NCI-H2227 (cell line): ENCODE measurements around the gene RPTN.
"Not testable (repeated sequence)": the region's sequence is repeated elsewhere in the genome, so short reads cannot be mapped to it uniquely, and the experiment has no call there.

Experiments
- DNase-seq: peaks from one replicate; lab custom pipeline; 2025; ENCODE audit not compliant: unreplicated experiment; lab: John Stamatoyannopoulos, UW

The RPTN gene

GRCh38 chr1:152165286-152166077, 6.5 kb upstream of the RPTN start:
- DNase-seq = no peak

GRCh38 chr1:152164517-152165136, 5.6 kb upstream of the RPTN start:
- DNase-seq = no peak

GRCh38 chr1:152162792-152163463, 3.9 kb upstream of the RPTN start:
- DNase-seq = no peak

GRCh38 chr1:152160576-152160975, 1.5 kb upstream of the RPTN start:
- no peak for DNase-seq

GRCh38 chr1:152153996-152154395, 5.0 kb downstream of the RPTN start:
- no peak for DNase-seq

- no peak for DNase-seq
Measured at GRCh38 chr1:152151646-152152045, 7.4 kb downstream of the RPTN start.

- no peak for DNase-seq
Measured at GRCh38 chr1:152148981-152149380, 10.0 kb downstream of the RPTN start.

- no peak for DNase-seq
Measured at GRCh38 chr1:152148051-152148450, 11.0 kb downstream of the RPTN start.

- DNase-seq = no peak
Measured at GRCh38 chr1:152145769-152146168, 13.3 kb downstream of the RPTN start.

GRCh38 chr1:152144674-152145183, 14.3 kb downstream of the RPTN start:
- not testable (repeated sequence) for DNase-seq

- no peak for DNase-seq
Measured at GRCh38 chr1:152143150-152143887, 15.7 kb downstream of the RPTN start.

- peak; percentile 2 for DNase-seq
Measured at GRCh38 chr1:152141971-152142584, 16.9 kb downstream of the RPTN start.

GRCh38 chr1:152137215-152137614, 21.8 kb downstream of the RPTN start:
- DNase-seq = no peak

- no peak for DNase-seq
Measured at GRCh38 chr1:152130186-152130585, 28.8 kb downstream of the RPTN start.

GRCh38 chr1:152127673-152128072, 31.4 kb downstream of the RPTN start:
- no peak for DNase-seq

- DNase-seq = no peak
Measured at GRCh38 chr1:152125834-152126443, 33.1 kb downstream of the RPTN start.

- DNase-seq = no peak
Measured at GRCh38 chr1:152118915-152119314, 40.1 kb downstream of the RPTN start.

- DNase-seq = no peak
Measured at GRCh38 chr1:152115344-152115743, 43.7 kb downstream of the RPTN start, which contains the start of gene TCHH. Gene TCHH, minus strand, starts transcription at chr1:152115444. Its CDS starts 1,364 bp downstream, at chr1:152114080.

GRCh38 chr1:152112885-152113432, 46.1 kb downstream of the RPTN start:
- DNase-seq = no peak
